Prostate gland (tissue), 2 donors: ENCODE results near the gene RHBDL1. TPM values are rescaled to one million over a fixed set of nuclear protein-coding genes. Genes with fewer than 3 reads are reported as not detected.

Source experiments
- DNase-seq: peaks from one replicate; pipeline ENCODE4 v3.0.0-alpha.2; 2019; ENCODE audit warnings: low spot score
- H3K27ac ChIP-seq, 2 donors: fragments of 200-600 bp; sonication (generic); 2 replicates each; pipeline ENCODE4 v1.5.1; 2017 to 2019
- H3K27me3 ChIP-seq: fragments of 200-600 bp; sonication (generic); replicated peaks from 2 replicates; pipeline ENCODE4 v1.5.1; 2019; ENCODE audit not compliant: insufficient read depth
- H3K36me3 ChIP-seq, 2 donors: fragments of 200-600 bp; sonication (generic); 1 replicate in 1 of 2; 2 replicates in 1 of 2; pipeline versions ENCODE4 v1.5.1 to v1.8.1; 2017 to 2019
- H3K4me1 ChIP-seq: fragments of 200-600 bp; sonication (generic); replicated peaks from 2 replicates; pipeline ENCODE4 v1.5.1; 2019
- H3K4me3 ChIP-seq, 2 donors: fragments of 200-600 bp; sonication (generic); 2 replicates each; pipeline ENCODE4 v1.5.1; 2017 to 2019
- H3K9me3 ChIP-seq: fragments of 200-600 bp; sonication (generic); 2 replicates; pipeline ENCODE4 v1.5.1; 2017
- POLR2A ChIP-seq: fragments of 450-650 bp; IDR thresholded peaks from one replicate; pipeline ENCODE4 v1.6.1; 2016; ENCODE audit warnings: antibody characterized with exemption, mild to moderate bottlenecking
- POLR2AphosphoS5 ChIP-seq: sonication (generic); formaldehyde crosslinking; IDR thresholded peaks from one replicate; pipeline ENCODE4 v1.6.1; 2017; ENCODE audit warnings: antibody characterized with exemption
- WGBS: methylation state at CpG from one replicate; pipeline ENCODE4 v1.1.5; 2018; 5-methylcytosine and 5-hydroxymethylcytosine counted together
- intact Hi-C: fragments of 100-400 bp; cut with DNase I; formaldehyde crosslinking; loops from one replicate; pipeline ENCODE4 v1.14.2; 2022
- total RNA-seq, 2 donors: library from RNA; depleted of rRNA; stranded (reverse); fragments of >200 nt; gene quantifications; one replicate each; pipeline ENCODE4 v1.1.0, GENCODE V29; 2016
- TF ChIP-seq, protein P1 (sequence below), 4 experiments: fragments of 200-600 bp in 2 of 4; fragments of 450-650 bp in 2 of 4; sonication (generic) in 2 of 4; IDR thresholded peaks; 1 replicate in 3 of 4; 2 replicates in 1 of 4; pipeline ENCODE4 v1.5.1; 2016 to 2019; ENCODE audit warnings: antibody characterized with exemption in 4 of 4, mild to moderate bottlenecking in 2 of 4, moderate library complexity in 2 of 4

RHBDL1 gene
- total RNA-seq, 2 donors from 2014 or later: 4.5 to 4.9 TPM

DNA sequence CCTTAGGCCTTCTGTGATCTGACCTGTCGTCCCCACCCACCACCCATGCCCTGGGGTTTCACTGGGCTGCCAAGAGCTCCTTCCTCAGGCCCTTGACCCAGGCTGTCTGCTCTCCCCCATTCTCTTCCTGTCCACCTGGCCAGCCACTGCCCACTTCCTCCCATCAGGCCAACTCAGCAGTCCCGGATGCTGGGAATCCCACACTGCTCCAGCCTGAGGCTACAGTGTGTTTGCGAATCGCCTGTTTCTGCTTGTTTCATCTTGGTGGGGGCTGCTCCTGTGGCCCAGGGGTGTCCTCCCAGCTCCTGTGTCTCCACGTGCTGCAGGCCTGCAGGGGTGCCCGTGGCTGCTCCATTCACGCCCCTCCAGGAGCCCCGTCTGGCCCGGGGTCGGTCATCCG, 38.6 kb downstream of the RHBDL1 start:
- Histone ChIP-seq H3K27me3 (peaks cover 5% of the 10 kb centered on the region), H3K27ac (no peak overlapping the region), H3K9me3 (no peaks in the 10 kb centered on the region), H3K36me3 (no peaks in the 10 kb centered on the region), H3K4me3 (no peak overlapping the region), H3K4me1 (peaks cover 14% of the 10 kb centered on the region)
- WGBS: 70% methylated on average over 11 of the region's 11 CpGs
- intact Hi-C loops: loop anchor here (5.0 kb wide), 2 partner anchors 73 to 338 kb away; partner anchors contain the start of genes CHTF18 and RPUSD1
- TF ChIP-seq POLR2A (no peak), POLR2AphosphoS5 (no peak)
- TF ChIP-seq, protein P1, sequence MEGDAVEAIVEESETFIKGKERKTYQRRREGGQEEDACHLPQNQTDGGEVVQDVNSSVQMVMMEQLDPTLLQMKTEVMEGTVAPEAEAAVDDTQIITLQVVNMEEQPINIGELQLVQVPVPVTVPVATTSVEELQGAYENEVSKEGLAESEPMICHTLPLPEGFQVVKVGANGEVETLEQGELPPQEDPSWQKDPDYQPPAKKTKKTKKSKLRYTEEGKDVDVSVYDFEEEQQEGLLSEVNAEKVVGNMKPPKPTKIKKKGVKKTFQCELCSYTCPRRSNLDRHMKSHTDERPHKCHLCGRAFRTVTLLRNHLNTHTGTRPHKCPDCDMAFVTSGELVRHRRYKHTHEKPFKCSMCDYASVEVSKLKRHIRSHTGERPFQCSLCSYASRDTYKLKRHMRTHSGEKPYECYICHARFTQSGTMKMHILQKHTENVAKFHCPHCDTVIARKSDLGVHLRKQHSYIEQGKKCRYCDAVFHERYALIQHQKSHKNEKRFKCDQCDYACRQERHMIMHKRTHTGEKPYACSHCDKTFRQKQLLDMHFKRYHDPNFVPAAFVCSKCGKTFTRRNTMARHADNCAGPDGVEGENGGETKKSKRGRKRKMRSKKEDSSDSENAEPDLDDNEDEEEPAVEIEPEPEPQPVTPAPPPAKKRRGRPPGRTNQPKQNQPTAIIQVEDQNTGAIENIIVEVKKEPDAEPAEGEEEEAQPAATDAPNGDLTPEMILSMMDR (IDR thresholded peaks at IDR 0.05): no peak
- no peak for DNase-seq

DNA sequence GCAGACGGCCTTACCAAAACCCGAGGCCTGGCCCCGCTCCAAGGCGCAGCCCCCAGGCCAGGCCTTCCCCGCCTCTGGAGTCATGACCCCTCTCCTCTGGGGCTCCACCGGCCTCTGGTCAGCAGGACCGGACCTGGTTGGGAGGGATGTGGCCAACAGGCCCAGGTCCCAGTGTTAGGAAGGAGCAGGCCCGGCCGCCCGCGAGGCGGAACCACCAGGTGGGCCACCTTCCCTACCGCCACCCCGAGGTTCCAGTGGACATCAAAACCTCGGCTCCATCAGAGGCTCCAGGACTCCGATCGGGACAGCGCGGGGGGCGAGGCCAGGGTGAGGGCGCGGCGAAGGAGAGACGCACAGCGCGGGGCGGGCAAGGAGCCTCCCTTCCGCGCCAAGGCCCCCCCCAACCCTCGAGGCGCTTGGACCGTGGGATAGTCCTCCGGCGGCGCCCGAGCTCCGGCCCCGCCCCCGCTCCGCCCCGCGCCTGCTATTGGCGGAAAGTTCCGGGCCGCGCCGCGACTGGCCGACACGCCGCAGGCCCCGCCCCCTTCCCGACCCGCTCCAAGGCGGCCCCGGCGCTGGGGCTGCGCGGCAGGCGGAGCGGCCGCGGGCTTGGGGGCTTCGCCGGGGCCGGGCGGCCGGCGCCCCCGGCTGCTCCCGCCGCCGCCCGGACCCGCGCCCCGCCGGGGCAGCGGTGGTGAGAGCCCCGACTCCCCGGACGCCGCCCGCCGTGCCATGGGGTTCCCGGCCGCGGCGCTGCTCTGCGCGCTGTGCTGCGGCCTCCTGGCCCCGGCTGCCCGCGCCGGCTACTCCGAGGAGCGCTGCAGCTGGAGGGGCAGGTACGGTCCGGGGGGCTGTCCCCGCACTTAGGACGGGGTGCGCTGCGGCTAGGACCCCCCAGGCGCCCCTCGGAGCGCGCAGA, 39.3 kb downstream of the RHBDL1 start, which contains the start of gene METRN:
Gene METRN (plus strand): TSS at position 561 of the 919 bp plus-strand sequence. CDS start 172 bp downstream, at position 733.
- peak; percentile 85 for DNase-seq
- no peak for TF ChIP-seq POLR2A
- TF ChIP-seq, protein P1 (IDR thresholded peaks at IDR 0.05): no peak
- TF ChIP-seq POLR2AphosphoS5: no peak
- Histone ChIP-seq H3K4me1 (peaks cover 15% of the 10 kb centered on the region), H3K27me3 (peaks cover 5% of the 10 kb centered on the region), H3K36me3 (no peaks in the 10 kb centered on the region), H3K27ac (no peak within 1 kb of the TSS), H3K4me3 (peak within 1 kb of the TSS; percentile 51 to 55), H3K9me3 (no peaks in the 10 kb centered on the region)
- intact Hi-C loops: loop anchor here (5.0 kb wide), 2 partner anchors 72 to 337 kb away; partner anchors contain the start of genes CHTF18 and RPUSD1
- 12% methylated on average over 32 of the region's 108 CpGs for WGBS

DNA sequence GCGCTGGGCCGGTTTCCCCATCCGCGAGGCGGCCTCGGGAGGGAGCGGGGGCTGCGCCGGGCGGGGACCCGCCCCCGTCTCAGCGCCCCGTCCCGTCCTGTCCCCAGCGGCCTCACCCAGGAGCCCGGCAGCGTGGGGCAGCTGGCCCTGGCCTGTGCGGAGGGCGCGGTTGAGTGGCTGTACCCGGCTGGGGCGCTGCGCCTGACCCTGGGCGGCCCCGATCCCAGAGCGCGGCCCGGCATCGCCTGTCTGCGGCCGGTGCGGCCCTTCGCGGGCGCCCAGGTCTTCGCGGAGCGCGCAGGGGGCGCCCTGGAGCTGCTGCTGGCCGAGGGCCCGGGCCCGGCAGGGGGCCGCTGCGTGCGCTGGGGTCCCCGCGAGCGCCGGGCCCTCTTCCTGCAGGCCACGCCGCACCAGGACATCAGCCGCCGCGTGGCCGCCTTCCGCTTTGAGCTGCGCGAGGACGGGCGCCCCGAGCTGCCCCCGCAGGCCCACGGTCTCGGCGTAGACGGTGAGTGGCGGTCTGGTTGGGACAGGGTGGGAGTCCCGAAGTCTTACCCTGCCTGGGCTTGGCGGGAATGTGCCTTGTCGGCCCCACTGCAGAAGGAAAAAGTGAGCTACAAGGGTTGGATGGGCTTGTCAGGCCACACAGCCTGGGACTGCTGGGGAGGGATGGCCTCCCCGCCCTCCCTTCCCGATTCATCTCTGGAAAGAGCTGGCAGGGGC, 40.2 kb downstream of the RHBDL1 start:
- no peaks in the 10 kb centered on the region for H3K9me3 ChIP-seq
- H3K27me3 ChIP-seq: peaks cover 2% of the 10 kb centered on the region
- H3K36me3 ChIP-seq: no peaks in the 10 kb centered on the region
- no peak for TF ChIP-seq POLR2A
- TF ChIP-seq, protein P1 (IDR thresholded peaks at IDR 0.05): peak in 1 of 4 experiments; percentile 20
- 2% methylated on average over 36 of the region's 74 CpGs for WGBS
- intact Hi-C loops: no loop called here
- DNase-seq: no peak
- peak overlapping the region; percentile 51 to 55 for H3K4me3 ChIP-seq
- peaks cover 23% of the 10 kb centered on the region for H3K4me1 ChIP-seq
- no peak overlapping the region for H3K27ac ChIP-seq

DNA sequence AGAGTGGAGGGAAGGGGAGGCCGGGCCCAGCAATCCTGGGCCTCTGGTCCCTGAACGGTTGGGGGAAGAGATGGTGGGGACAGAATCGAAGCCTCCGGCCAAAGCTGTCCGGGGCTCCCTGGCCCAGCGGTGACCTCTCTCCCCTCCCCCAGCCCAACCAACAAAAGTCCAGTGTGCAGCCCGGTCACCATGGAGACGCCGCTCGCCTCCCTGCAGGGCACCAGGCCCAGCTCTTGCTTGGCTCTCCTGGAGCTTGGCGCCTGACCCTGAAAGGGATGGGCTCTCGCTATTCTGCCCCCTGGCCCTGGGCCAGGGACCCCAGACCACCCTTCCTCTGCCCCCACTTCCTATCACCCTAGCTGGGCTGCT, 40.7 kb downstream of the RHBDL1 start:
- intact Hi-C loops: no loop called here

More for the DNA sequence above, 40.7 kb downstream of the RHBDL1 start:
- H3K27ac ChIP-seq: no peak overlapping the region
- WGBS: 8% methylated on average over 10 of the region's 12 CpGs
- H3K4me3 ChIP-seq: peak overlapping the region in 1 of 2 donors; percentile 51
- no peak for DNase-seq
- H3K36me3 ChIP-seq: no peaks in the 10 kb centered on the region
- H3K27me3 ChIP-seq: no peaks in the 10 kb centered on the region
- TF ChIP-seq POLR2AphosphoS5 (no peak), POLR2A (no peak)
- TF ChIP-seq, protein P1 (IDR thresholded peaks at IDR 0.05): no peak
- H3K4me1 ChIP-seq: peaks cover 23% of the 10 kb centered on the region
- no peaks in the 10 kb centered on the region for H3K9me3 ChIP-seq
